NB4 (cell line): ENCODE measurements around the gene PUM1.

ENCODE experiments used
- DNase-seq: peaks from one replicate; pipeline ENCODE4 v3.0.0; 2010; ENCODE audit warnings: low read depth
- H3K4me3 ChIP-seq: one replicate; pipeline ENCODE4 v1.5.1; 2011; ENCODE audit warnings: mild to moderate bottlenecking, low read depth, low read length, moderate library complexity
- CTCF ChIP-seq: IDR thresholded peaks from one replicate; pipeline ENCODE4 v1.5.1; 2012; ENCODE audit warnings: low read depth, low read length
- MAX ChIP-seq: IDR thresholded peaks from 2 replicates; pipeline ENCODE4 v1.6.1; 2011; ENCODE audit warnings: low read depth, low read length
- MYC ChIP-seq: IDR thresholded peaks from 2 replicates; pipeline ENCODE4 v1.6.1; 2011; ENCODE audit warnings: low read depth, low read length
- POLR2A ChIP-seq: IDR thresholded peaks from 2 replicates; pipeline ENCODE4 v1.6.1; 2011; ENCODE audit warnings: mild to moderate bottlenecking; ENCODE audit not compliant: insufficient read length; ENCODE audit errors: extremely low read depth

The PUM1 gene

GRCh38 chr1:31027693-31028526 is 37.6 kb downstream of the PUM1 start:
- DNase-seq: peak; percentile 78
- H3K4me3 ChIP-seq: no peak overlapping the region
- no peak for TF ChIP-seq MAX
- TF ChIP-seq MYC: no peak
- no peak for TF ChIP-seq CTCF
- no peak for TF ChIP-seq POLR2A

GRCh38 chr1:31022259-31022658 is 43.3 kb downstream of the PUM1 start:
- H3K4me3 ChIP-seq: no peak overlapping the region
- TF ChIP-seq MAX (no peak), CTCF (no peak)
- DNase-seq: no peak

- H3K4me3 ChIP-seq: no peak overlapping the region
- TF ChIP-seq MYC (no peak), MAX (no peak), POLR2A (no peak), CTCF (no peak)
Measured at GRCh38 chr1:31020007-31020790, 45.3 kb downstream of the PUM1 start.

GRCh38 chr1:31019401-31019800 is 46.1 kb downstream of the PUM1 start:
- DNase-seq: no peak
- no peak overlapping the region for H3K4me3 ChIP-seq
- TF ChIP-seq MYC (no peak), MAX (no peak), POLR2A (no peak), CTCF (no peak)

More at GRCh38 chr1:31020007-31020790, 45.3 kb downstream of the PUM1 start:
- no peak for DNase-seq

- TF ChIP-seq MAX (no peak), CTCF (no peak), MYC (no peak), POLR2A (no peak)
- H3K4me3 ChIP-seq: no peak overlapping the region
- DNase-seq: no peak
Measured at GRCh38 chr1:31016868-31017267, 48.6 kb downstream of the PUM1 start.
